Activated CD4-positive, alpha-beta memory T cell treated with anti-CD3 and anti-CD28 coated beads for 36 hours (primary cell): ENCODE results near the gene ISOC1. TPM values are rescaled to one million over a fixed set of nuclear protein-coding genes. Genes with fewer than 3 reads are reported as not detected.

Experiments used
- CTCF ChIA-PET: fragments of 350-600 bp; sonication (Branson Sonifier 250); formaldehyde crosslinking; loops from one replicate; lab custom pipeline; 2021; ENCODE audit warnings: antibody characterized with exemption, inconsistent platforms; lab: Charles Lee
- POLR2A ChIA-PET: fragments of 350-600 bp; sonication (Branson Sonifier 250); formaldehyde crosslinking; loops from one replicate; lab custom pipeline; 2021; ENCODE audit warnings: antibody characterized with exemption; lab: Charles Lee
- DNase-seq: peaks from one replicate; pipeline ENCODE4 v3.0.0-alpha.2; 2020
- H3K27ac Mint-ChIP-seq: one replicate; pipeline ENCODE4 v1.8.0; 2021; ENCODE audit warnings: mixed read lengths
- H3K27me3 Mint-ChIP-seq: one replicate; pipeline ENCODE4 v1.8.0; 2021; ENCODE audit warnings: mixed read lengths
- H3K36me3 Mint-ChIP-seq: one replicate; pipeline ENCODE4 v1.8.0; 2021; ENCODE audit warnings: mixed read lengths
- H3K4me1 Mint-ChIP-seq: one replicate; pipeline ENCODE4 v1.8.0; 2021; ENCODE audit warnings: low read depth, mixed read lengths
- H3K4me3 Mint-ChIP-seq: one replicate; pipeline ENCODE4 v1.8.0; 2021; ENCODE audit warnings: mild to moderate bottlenecking, mixed read lengths
- H3K9me3 Mint-ChIP-seq: one replicate; pipeline ENCODE4 v1.8.0; 2021; ENCODE audit warnings: mixed read lengths
- intact Hi-C: fragments of 100-400 bp; cut with micrococcal nuclease; formaldehyde crosslinking; loops from one replicate; pipeline ENCODE4 v1.15.1; 2023
- total RNA-seq, 2 experiments: library from RNA; stranded (reverse); gene quantifications; one replicate each; pipeline ENCODE4 v1.2.3, GENCODE V29; 2021

Gene ISOC1
- total RNA-seq, 2 experiments from 2014 or later: 23.3 to 25.1 TPM

DNA sequence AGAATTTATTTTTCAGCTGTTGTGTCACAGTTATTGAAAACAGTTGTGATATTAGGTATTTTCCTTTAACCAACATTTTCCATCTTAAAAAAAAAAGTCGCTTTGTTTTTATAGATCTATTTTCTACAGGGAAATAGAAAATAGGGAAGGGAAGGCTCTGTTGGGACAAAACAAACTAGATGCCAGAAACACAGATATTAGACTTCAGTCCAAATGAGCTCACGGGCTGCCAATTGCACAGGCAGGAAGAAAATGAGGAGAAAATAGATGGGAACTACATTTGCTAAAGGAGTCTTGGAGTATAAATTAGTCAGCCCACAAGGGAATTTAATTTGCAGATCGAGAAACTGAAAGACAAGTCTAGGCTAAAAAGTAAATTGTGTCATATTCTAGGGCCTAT is 21.4 kb upstream of the ISOC1 start:
- DNase-seq: no peak
- Mint-ChIP-seq H3K4me3 (no peak overlapping the region), H3K4me1 (no peaks in the 10 kb centered on the region), H3K27ac (no peak overlapping the region), H3K36me3 (no peaks in the 10 kb centered on the region), H3K9me3 (no peaks in the 10 kb centered on the region), H3K27me3 (peaks cover 11% of the 10 kb centered on the region)
- CTCF ChIA-PET: interaction anchor here (1.2 kb wide), 1 partner anchor 53 kb away, joined by 3 read pairs; no protein-coding TSS in a partner anchor
- POLR2A ChIA-PET: no interaction called here
- intact Hi-C loops: no loop called here

DNA sequence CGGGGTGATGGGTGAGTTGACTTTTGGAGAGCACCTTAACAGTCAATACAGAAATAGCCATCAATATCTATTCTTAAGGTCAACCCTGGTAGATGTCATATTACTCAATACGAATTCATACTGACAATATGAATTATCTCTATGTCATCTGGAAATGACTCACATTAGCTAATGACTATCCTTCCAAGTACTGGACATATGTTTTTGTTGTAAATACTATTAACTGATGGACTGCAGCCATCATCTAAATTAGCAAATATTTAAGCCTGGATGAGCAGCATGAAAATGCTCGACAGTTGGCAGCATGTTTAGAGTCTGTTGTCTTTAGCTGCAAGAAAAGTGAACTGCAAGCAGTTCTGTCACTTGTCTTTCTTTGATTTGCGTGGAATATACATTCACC is 19.6 kb upstream of the ISOC1 start:
- CTCF ChIA-PET: no interaction called here
- Mint-ChIP-seq H3K4me3 (no peak overlapping the region), H3K36me3 (no peaks in the 10 kb centered on the region)

DNA sequence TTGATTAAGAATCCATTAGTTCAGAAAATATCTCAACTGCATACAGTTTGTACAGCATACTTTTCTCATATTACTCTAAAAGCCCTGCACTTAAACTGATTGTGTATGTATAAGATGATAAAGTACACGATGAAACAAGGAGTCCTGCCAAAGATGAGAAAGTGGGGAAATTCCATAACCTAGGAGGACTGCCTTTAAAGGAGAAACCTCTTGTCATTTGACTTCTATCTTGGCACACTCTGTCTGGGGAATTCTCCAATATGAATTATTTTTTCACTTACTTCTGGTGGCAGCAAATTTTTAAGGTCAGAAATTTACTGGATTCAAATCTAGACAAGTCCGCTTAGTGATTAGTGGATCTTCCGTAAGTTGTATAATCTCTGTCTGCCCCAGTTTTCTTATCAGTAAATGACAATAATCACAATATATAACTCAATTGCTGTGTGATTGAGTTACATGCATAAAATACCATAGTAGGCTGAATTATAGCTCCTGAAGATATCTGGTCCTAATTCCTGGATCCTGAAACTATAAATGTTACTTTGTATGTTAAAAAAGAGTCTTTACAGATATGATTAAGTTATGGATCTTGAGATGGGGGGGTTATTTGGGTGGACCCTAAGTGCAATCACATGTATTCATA is 17.0 kb upstream of the ISOC1 start:
- intact Hi-C loops: no loop called here
- Mint-ChIP-seq H3K27ac (no peak overlapping the region), H3K9me3 (no peaks in the 10 kb centered on the region), H3K27me3 (peaks cover 12% of the 10 kb centered on the region), H3K4me3 (no peak overlapping the region), H3K36me3 (no peaks in the 10 kb centered on the region), H3K4me1 (no peaks in the 10 kb centered on the region)
- ChIA-PET POLR2A (no interaction called here), CTCF (no interaction called here)
- no peak for DNase-seq

More for the DNA sequence above, 19.6 kb upstream of the ISOC1 start:
- intact Hi-C loops: no loop called here
- Mint-ChIP-seq H3K27me3 (peaks cover 11% of the 10 kb centered on the region), H3K4me1 (no peaks in the 10 kb centered on the region), H3K9me3 (no peaks in the 10 kb centered on the region), H3K27ac (no peak overlapping the region)
- no peak for DNase-seq
- POLR2A ChIA-PET: no interaction called here

DNA sequence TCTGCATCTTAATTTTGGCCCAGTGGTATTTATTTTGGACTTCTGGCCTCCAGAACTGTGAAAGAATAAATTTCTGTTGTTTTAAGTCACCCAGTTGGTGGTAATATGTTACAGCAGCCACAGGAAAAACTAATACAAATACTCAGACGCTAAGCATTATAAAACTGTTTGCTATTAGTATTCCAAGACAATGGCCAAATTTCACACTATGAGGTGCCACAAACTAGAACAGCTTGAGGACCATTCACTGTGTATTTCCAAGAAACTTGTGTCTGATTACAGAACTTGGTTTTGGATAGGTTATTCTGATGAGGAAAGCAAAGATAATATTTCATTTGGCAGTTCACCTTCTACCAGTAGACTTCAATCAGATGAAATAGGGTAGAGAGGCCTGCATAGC is 16.3 kb upstream of the ISOC1 start:
- intact Hi-C loops: no loop called here
- no peak for DNase-seq
- ChIA-PET POLR2A (no interaction called here), CTCF (no interaction called here)
- Mint-ChIP-seq H3K4me1 (no peaks in the 10 kb centered on the region), H3K27me3 (peaks cover 14% of the 10 kb centered on the region), H3K9me3 (no peaks in the 10 kb centered on the region), H3K27ac (no peak overlapping the region), H3K36me3 (no peaks in the 10 kb centered on the region), H3K4me3 (no peak overlapping the region)

DNA sequence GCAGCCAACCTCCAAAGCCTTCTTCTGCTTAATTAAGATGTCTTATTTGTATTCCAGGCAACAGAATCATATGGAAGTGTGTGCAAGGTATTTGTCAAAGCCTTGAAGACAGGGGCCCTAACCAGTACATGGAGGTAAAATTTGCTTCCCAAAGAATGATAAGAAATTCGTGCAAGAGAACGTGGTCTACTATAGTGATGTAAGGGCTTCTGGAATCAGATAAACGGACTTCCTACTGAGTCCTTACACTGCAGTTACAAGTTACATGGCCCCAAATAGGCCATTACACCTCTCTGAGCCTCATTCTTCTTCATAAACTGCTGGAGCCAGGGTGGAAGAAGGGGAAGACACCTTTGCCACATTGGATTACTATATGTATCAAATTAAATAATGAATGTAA is 15.9 kb upstream of the ISOC1 start:
- no peak overlapping the region for H3K27ac Mint-ChIP-seq
- ChIA-PET CTCF (no interaction called here), POLR2A (no interaction called here)
- H3K4me3 Mint-ChIP-seq: no peak overlapping the region
- no peaks in the 10 kb centered on the region for H3K9me3 Mint-ChIP-seq
- H3K27me3 Mint-ChIP-seq: peaks cover 10% of the 10 kb centered on the region
- DNase-seq: no peak
- intact Hi-C loops: no loop called here
- H3K36me3 Mint-ChIP-seq: no peaks in the 10 kb centered on the region
- H3K4me1 Mint-ChIP-seq: no peaks in the 10 kb centered on the region

DNA sequence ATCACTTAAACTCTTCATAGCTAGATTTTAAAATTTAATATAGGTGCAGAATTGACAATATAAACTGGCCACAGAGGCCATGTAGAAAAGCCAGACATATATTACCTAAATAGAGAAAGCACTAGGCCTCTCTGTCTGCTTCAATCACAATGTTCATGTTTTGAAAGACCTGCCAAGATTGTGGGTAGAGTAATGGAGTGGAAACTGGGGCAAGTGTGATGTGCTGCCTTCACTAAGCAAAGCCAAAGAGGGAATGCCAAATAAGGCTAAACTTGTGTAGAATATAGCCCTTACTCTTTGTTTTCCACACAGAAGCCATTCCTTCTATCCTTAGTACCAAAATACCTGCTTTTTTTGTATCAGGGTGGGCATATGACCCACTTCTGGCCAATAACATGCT is 15.1 kb upstream of the ISOC1 start:
- ChIA-PET POLR2A (no interaction called here), CTCF (no interaction called here)
- no peak for DNase-seq
- intact Hi-C loops: no loop called here
- Mint-ChIP-seq H3K27me3 (peaks cover 7% of the 10 kb centered on the region), H3K9me3 (no peaks in the 10 kb centered on the region), H3K36me3 (no peaks in the 10 kb centered on the region), H3K4me3 (no peak overlapping the region), H3K4me1 (no peaks in the 10 kb centered on the region), H3K27ac (no peak overlapping the region)

DNA sequence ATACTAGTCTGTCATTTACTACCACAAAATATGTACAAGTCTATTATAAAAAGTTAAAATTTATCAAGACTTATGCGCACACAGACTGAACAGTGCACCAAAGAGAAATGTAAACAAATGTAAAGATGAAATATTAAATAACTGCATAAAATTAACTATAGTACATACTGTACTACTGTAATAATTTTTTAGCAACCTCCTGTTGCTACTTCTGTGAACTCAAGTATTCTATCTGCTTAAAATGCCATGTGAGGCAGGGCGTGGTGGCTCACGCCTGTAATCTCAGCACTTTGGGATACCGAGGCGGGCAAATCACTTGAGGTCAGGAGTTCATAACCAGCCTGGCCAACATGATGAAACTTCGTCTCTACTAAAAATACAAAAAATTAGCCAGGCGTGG is 13.8 kb upstream of the ISOC1 start:
- no peaks in the 10 kb centered on the region for H3K9me3 Mint-ChIP-seq
- H3K36me3 Mint-ChIP-seq: no peaks in the 10 kb centered on the region
- no peak for DNase-seq
- no peaks in the 10 kb centered on the region for H3K4me1 Mint-ChIP-seq
- intact Hi-C loops: no loop called here
- H3K27ac Mint-ChIP-seq: no peak overlapping the region
- H3K4me3 Mint-ChIP-seq: no peak overlapping the region
- ChIA-PET CTCF (no interaction called here), POLR2A (no interaction called here)
- H3K27me3 Mint-ChIP-seq: peaks cover 10% of the 10 kb centered on the region

DNA sequence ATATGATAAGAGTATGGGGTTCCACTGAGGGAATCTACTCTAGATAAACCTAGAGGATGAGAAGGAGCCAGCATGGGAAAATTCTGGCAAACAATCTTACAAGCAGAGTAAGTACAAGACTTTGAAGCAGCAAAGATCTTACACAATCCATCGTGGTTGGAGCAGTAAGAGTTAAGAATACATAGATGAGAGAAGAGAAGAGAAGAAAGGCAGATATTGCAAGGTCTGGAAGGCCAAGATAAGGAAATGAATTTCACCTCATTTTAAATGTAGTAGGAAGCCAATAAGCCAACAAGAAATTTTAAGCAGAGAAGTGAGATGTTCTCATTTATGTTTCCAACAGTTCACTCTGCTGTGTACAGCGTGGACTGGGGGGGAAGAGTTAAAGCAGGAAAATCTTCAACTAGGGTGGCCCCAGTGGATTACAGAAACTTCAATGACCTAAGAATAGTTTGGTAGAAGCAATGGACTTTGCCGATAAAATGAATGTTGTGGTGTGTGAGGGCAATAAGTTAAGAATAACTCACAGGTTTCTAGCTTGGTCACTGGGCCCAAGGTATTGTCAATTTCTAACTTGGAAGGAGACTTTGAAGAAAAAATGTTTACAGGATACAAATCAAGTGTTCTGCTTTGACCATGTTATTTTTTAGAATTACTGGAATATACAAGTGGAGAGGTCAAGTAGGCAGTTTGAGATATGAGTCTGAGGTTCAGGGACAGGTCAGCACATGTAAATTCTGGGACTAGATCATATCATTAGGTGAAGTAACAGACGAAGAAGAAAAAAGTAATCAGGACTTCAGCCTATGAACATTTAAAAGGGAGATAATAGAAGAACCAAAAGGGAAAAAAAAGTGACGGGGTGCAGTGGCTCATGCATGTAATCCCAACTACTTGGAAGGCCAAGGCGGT is 12.1 kb upstream of the ISOC1 start:
- ChIA-PET CTCF (no interaction called here), POLR2A (no interaction called here)
- Mint-ChIP-seq H3K36me3 (no peaks in the 10 kb centered on the region), H3K27me3 (peaks cover 14% of the 10 kb centered on the region), H3K4me3 (no peak overlapping the region), H3K4me1 (no peaks in the 10 kb centered on the region), H3K9me3 (no peaks in the 10 kb centered on the region), H3K27ac (no peak overlapping the region)
- DNase-seq: no peak
- intact Hi-C loops: no loop called here

DNA sequence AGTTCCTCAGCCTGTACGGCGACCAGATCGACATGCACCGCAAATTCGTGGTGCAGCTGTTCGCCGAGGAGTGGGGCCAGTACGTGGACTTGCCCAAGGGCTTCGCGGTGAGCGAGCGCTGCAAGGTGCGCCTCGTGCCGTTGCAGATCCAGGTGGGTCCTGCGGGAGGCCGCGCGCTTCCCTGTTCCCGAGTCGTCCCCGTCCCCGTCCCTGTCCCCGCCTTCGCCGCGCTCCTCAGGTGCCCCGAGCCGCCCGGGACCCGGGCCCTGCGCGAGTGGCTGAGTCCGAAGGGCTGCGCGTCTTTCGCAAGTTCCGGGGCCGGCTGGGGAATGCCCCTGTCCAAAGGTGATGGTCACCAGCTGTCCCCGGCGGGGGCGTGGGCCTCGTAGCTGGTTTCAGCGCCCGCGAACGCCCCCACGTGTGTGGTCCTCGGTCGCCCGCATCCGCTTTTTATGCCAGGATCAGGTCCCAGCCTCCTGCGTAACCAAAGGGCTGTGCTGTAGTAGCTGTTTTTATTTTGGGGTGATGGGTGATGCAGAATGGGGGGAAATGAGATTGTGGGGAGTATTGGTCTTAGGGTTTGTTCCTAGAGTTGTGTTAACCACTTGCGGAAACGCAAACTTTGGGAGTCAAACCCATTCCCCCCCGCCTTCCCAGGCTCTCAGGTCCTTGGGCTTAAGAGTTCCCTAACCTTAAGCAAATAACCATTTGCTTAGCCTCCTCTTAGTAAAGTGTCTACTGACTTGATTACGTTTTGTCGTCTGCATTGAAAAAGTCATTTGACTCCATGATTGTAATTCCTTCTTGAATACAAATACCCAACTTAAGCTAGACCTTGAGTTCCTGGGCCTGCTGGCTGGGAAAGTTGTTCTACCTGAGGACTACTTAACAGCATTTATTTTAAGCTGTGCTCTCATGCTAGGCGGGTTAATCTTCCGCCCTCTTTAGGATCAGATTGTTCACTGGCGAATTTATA is 663 bp downstream of the ISOC1 start:
- H3K27me3 Mint-ChIP-seq: peaks cover 2% of the 10 kb centered on the region
- peak overlapping the region; percentile 81 for H3K4me3 Mint-ChIP-seq
- peak; percentile 65 for DNase-seq
- H3K36me3 Mint-ChIP-seq: no peaks in the 10 kb centered on the region
- H3K27ac Mint-ChIP-seq: peak overlapping the region; percentile 64
- no peaks in the 10 kb centered on the region for H3K9me3 Mint-ChIP-seq
- ChIA-PET CTCF (interaction anchor here (0.8 to 3.3 kb wide), 6 partner anchors 11 to 673 kb away, joined by 3 to 16 read pairs (median 5); no protein-coding TSS in a partner anchor), POLR2A (interaction anchor here (0.6 to 2.1 kb wide), 9 partner anchors 11 to 1013 kb away, joined by 3 to 8 read pairs (median 3); no protein-coding TSS in a partner anchor)
- intact Hi-C loops: loop anchor here (1.0 to 2.0 kb wide), 5 partner anchors 20 to 1578 kb away; partner anchors contain the start of genes PRRC1 and SLC12A2
- H3K4me1 Mint-ChIP-seq: peaks cover 22% of the 10 kb centered on the region

DNA sequence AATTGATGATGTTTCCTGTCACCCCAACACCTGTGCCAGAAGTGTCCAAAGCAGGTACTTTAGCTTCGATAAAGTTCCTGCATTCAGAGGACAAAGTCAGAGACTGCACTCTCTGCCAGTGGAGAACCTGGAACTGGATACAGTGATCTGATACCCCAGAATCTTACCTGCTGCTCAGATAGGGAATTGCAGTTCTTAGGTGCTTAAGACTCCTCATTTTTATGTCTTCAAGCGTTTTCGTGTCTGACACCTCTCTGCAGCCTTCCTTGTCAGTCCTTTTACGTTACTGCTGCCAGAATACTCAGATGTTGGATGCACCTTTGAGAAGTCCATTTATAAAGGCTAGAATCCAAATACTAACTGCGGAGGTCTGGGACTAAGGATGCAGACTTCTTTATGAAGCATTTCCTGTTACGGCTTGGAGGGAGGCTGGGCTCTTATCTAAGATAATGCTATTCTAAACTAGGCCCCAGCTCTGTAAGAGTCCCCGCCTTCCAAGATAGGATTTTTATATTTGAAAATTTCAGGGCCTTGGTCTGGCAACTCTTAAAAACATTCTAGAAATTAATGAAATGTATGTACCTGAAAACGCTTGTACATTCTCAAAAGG is 1.9 kb downstream of the ISOC1 start:
- intact Hi-C loops: no loop called here
- no peaks in the 10 kb centered on the region for H3K9me3 Mint-ChIP-seq

DNA sequence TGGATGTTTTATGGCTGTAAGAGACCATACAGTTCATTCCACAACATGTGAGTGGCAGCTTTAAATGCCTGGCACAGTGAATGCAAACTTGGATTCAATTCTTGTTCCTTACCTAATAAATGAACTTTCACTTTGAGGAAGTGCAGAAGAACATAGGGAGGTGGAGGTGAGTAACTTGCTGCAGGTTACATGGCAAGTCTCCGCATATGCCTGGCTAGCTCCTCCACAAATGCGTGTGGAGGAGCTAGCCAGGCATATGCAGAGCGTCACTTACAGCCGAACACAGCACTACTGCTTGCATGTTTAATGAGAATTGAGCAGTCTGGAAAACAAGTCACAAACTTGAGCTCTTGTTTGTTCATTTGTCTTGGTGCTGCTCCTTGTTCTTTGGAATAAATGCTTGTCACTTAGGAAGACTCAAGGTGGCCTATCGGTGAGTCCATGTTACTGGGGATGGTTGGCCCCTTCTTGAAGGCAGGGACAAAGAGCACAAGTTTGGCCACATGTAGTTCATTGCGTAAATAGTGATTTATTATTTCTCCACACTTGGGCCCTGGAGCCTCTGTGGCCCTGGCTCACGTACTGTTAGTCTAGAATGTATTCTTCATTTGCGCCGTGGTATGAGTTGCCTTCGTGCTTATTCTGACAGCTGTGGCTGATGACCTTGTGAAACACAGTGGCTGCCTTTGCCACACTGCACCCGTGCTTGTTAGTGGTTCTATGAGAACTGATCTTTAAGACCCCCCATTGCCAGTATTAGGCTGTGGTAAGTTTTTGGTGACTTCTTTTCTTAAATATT is 3.1 kb downstream of the ISOC1 start:
- CTCF ChIA-PET: interaction anchor here (3.3 kb wide), 1 partner anchor 29 kb away, joined by 16 read pairs; no protein-coding TSS in a partner anchor
- Mint-ChIP-seq H3K36me3 (no peaks in the 10 kb centered on the region), H3K27ac (no peak overlapping the region), H3K4me1 (peaks cover 23% of the 10 kb centered on the region), H3K9me3 (no peaks in the 10 kb centered on the region), H3K4me3 (no peak overlapping the region), H3K27me3 (no peaks in the 10 kb centered on the region)
- no peak for DNase-seq
- intact Hi-C loops: no loop called here
- POLR2A ChIA-PET: no interaction called here

More for the DNA sequence above, 1.9 kb downstream of the ISOC1 start:
- H3K4me3 Mint-ChIP-seq: no peak overlapping the region
- peaks cover 2% of the 10 kb centered on the region for H3K27me3 Mint-ChIP-seq
- H3K4me1 Mint-ChIP-seq: peaks cover 22% of the 10 kb centered on the region
- H3K27ac Mint-ChIP-seq: no peak overlapping the region
- ChIA-PET CTCF (interaction anchor here (1.7 to 3.3 kb wide), 2 partner anchors 28 to 30 kb away, joined by 6 to 16 read pairs; no protein-coding TSS in a partner anchor), POLR2A (no interaction called here)
- no peaks in the 10 kb centered on the region for H3K36me3 Mint-ChIP-seq
- DNase-seq: no peak
